ENCODE measurements around the gene MMEL1.
A peak's percentile ranks its signal among the peaks of the same experiment; 100 is the strongest.

GRCh38 chr1:2642560-2643413, 10.0 kb upstream of the MMEL1 start:
- TF ChIP-seq CTCF (IDR thresholded peaks at IDR 0.05) = no peak
- peak; percentile 67 for TF ChIP-seq POLR2A (IDR thresholded peaks at IDR 0.05)
